GM12872 (cell line): ENCODE results near the gene PDCD1LG2.

ENCODE experiments used
- CTCF ChIP-seq: IDR thresholded peaks from 3 replicates; pipeline ENCODE4 v1.5.1; 2011; ENCODE audit warnings: low read depth, mild to moderate bottlenecking, low read length, moderate library complexity; ENCODE audit not compliant: insufficient read depth

The PDCD1LG2 gene

GRCh38 chr9:5529683-5530221 lies 19.4 kb downstream of the PDCD1LG2 start:
- TF ChIP-seq CTCF = no peak

GRCh38 chr9:5531101-5531882 lies 21.0 kb downstream of the PDCD1LG2 start:
- no peak for TF ChIP-seq CTCF

- no peak for TF ChIP-seq CTCF
These were observed 22.0 kb downstream of the PDCD1LG2 start for GRCh38 chr9:5532306-5532705.

GRCh38 chr9:5532790-5533189 lies 22.5 kb downstream of the PDCD1LG2 start:
- no peak for TF ChIP-seq CTCF

- TF ChIP-seq CTCF = no peak
These were observed 26.4 kb downstream of the PDCD1LG2 start for GRCh38 chr9:5536684-5537083.

GRCh38 chr9:5543875-5544702 lies 33.8 kb downstream of the PDCD1LG2 start:
- no peak for TF ChIP-seq CTCF
